ENCODE measurements around the gene RIMBP2.

The RIMBP2 gene

DNA sequence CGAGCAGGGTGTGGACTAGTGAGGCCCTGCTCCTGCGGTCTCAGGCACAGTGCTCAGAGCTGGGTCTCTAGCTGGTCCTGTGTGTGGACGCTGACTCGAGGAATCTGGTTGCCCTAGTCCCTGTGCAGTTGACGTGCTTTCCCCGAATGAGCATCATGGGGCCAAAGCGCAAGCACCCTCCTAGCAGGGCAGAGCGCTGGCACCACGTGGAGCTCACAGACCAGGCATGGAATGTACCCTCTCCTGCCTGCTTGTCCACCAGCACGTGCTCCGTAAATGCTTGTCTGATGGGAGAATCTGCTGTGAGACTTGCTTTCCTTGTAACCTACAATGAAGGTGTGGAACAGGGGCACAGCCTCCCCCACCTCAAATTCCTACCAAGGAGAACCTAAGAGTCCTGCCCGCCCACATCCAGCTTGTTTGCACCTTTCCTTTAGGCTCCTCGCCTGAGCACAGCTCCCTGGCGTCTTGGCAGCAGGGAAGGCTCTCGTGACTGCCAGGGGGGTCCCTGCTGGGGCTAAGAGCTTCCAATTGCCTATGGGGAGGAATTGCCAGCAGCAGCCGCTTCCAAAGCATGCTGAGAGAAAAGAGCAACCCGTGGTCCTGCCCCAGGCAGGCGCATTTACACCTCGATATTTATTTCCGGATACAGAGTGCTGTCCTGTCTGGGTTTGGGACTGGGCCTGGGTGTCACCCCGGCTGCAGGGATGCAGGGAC is 253.4 kb downstream of the RIMBP2 start:
- no peak overlapping the region for H3K27ac ChIP-seq
- TF ChIP-seq ZFX (IDR thresholded peaks at IDR 0.05; ENCODE audit: borderline replicate concordance) (no peak), CTCF (IDR thresholded peaks at IDR 0.05) (no peak)

GRCh38 chr12:130461839-130462557 is 254.1 kb downstream of the RIMBP2 start:
- no peak overlapping the region for H3K27ac ChIP-seq
- TF ChIP-seq ZFX (IDR thresholded peaks at IDR 0.05; ENCODE audit: borderline replicate concordance): no peak
- TF ChIP-seq CTCF (IDR thresholded peaks at IDR 0.05): no peak

DNA sequence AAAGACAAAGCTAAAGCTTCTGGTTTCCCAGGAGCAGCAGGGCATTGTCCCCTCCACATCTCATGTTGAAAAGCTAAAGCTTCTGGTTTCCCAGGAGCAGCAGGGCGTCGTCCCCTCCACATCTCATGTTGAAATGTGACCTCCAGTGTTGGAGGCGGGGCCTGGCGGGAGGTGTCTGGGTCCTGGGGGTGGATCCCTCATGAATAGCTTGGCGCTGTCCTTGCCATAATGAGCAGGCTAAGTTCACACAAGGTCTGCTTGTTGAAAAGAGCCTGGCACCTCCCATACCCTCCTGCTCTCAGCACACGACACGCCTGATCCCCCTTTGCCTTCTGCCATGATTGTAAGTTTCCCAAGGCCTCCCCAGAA is 254.7 kb downstream of the RIMBP2 start:
- TF ChIP-seq ZFX (IDR thresholded peaks at IDR 0.05; ENCODE audit: borderline replicate concordance) (no peak), CTCF (IDR thresholded peaks at IDR 0.05) (no peak)
- no peak overlapping the region for H3K27ac ChIP-seq

- TF ChIP-seq CTCF (IDR thresholded peaks at IDR 0.05) (no peak), ZFX (IDR thresholded peaks at IDR 0.05; ENCODE audit: borderline replicate concordance) (no peak)
- no peak overlapping the region for H3K27ac ChIP-seq
Observed at GRCh38 chr12:130460611-130461446, 255.3 kb downstream of the RIMBP2 start.

DNA sequence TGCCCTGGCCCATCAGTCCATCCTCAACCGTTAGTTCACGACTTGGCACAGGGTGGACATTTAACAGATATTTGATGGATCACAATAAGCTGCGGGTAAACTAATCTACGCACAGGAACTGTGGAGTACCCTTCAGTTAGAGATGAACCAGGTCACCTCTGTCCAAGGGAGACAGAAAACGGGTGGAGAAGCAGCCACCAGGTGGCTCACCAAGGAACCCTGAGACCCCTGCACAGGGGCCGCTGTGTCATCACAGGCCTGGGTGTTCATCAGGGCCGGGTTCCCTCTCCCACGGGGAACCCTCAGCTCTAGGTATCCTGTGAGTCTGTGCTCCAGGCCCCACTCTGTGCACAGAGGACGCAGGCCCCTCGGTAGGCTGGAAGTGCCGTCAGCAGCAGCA is 256.2 kb downstream of the RIMBP2 start:
- no peak overlapping the region for H3K27ac ChIP-seq
- TF ChIP-seq ZFX (IDR thresholded peaks at IDR 0.05; ENCODE audit: borderline replicate concordance) (no peak), CTCF (IDR thresholded peaks at IDR 0.05) (no peak)

- H3K27ac ChIP-seq: no peak overlapping the region
- no peak for TF ChIP-seq ZFX (IDR thresholded peaks at IDR 0.05; ENCODE audit: borderline replicate concordance)
- no peak for TF ChIP-seq CTCF (IDR thresholded peaks at IDR 0.05)
Observed at GRCh38 chr12:130458341-130458740, 257.8 kb downstream of the RIMBP2 start.
